Ectodermal cell (in vitro differentiated cells): Measurements from ENCODE around the gene INO80C. TPM values are rescaled to one million over a fixed set of nuclear protein-coding genes. Genes with fewer than 3 reads are reported as not detected.

Experiments used
- H3K27ac ChIP-seq: 2 replicates; pipeline ENCODE4 v1.7.0; 2013; ENCODE audit warnings: mild to moderate bottlenecking, low read depth, low read length; ENCODE audit not compliant: insufficient read depth, poor library complexity, severe bottlenecking
- H3K27me3 ChIP-seq: 2 replicates; pipeline ENCODE4 v1.7.0; 2013; ENCODE audit warnings: mild to moderate bottlenecking, low read length; ENCODE audit not compliant: insufficient read depth, control insufficient read depth, poor library complexity, severe bottlenecking
- H3K36me3 ChIP-seq: one replicate; pipeline ENCODE4 v1.7.0; 2013; ENCODE audit warnings: low read length; ENCODE audit not compliant: control insufficient read depth, insufficient read depth
- H3K4me1 ChIP-seq: one replicate; pipeline ENCODE4 v1.7.0; 2013; ENCODE audit warnings: low read length; ENCODE audit not compliant: control insufficient read depth, insufficient read depth
- H3K4me3 ChIP-seq: 2 replicates; pipeline ENCODE4 v1.7.0; 2013; ENCODE audit warnings: low read depth, low read length, control low read depth; ENCODE audit not compliant: insufficient read depth
- H3K9me3 ChIP-seq: 2 replicates; pipeline ENCODE4 v1.7.0; 2013; ENCODE audit warnings: mild to moderate bottlenecking, low read length, moderate library complexity; ENCODE audit not compliant: control insufficient read depth
- WGBS, 2 experiments: methylation state at CpG; one replicate each; pipeline ENCODE4 v1.1.7; 2013; ENCODE audit warnings: missing lambda C conversion rate in 2 of 2; 5-methylcytosine and 5-hydroxymethylcytosine counted together
- polyA plus RNA-seq, 4 experiments: library from polyadenylated mRNA; stranded (reverse); fragments of 50-300 nt; gene quantifications; one replicate each; pipeline ENCODE4 v1.2.3, GENCODE V29; 2013

The INO80C gene
- polyA plus RNA-seq (2013, experiment 1 of 4) = 35.6 TPM
- polyA plus RNA-seq (2013, experiment 2 of 4) = 39.5 TPM
- 27.8 TPM for polyA plus RNA-seq (2013, experiment 3 of 4)
- 33.0 TPM for polyA plus RNA-seq (2013, experiment 4 of 4)

DNA sequence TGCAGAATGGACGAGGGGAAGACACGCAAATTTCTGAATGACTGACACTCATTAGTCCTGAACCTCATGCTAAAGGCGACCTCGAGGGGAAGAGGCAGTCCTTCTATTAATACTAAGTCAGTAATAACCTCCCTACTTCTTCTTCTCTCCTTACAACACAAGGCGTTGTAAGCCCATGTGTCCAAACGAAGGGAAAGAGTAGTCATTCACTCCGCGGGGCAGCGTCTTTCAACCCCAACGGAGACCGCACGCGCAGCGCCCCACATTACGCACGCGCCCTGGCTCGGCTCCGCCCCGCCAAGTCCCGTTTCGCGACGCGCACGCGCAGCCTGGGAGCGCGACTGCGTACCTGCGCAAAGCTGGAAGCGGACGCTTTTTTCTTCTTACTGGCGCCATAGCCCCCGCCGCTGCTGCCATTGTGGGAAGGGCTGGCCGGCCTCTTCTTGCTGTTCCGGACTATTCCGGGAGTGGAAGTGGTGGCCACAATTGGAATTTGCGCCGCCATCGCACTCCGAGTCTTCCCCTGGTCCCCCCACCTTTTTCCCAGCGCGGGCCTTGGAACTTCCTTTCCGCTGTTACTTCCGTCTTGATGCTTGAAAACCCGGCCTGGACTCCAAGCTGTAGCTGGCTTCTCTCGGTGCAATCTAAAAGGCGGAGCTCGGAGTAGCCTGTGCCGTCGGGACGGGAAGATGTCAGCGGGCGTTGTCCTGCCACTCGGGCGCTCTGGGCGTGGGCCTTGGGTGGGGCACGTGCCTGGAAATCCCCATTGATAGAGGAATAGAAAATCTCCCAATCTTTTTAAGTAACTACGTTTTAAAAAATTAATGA is at the start of gene INO80C:
Gene INO80C (minus strand): TSS at position 591 of the 828 bp plus-strand sequence. CDS start 86 bp downstream, at position 505.
- Histone ChIP-seq H3K36me3 (no peaks in the 10 kb centered on the region), H3K4me3 (peak within 1 kb of the TSS; percentile 86), H3K27me3 (no peaks in the 10 kb centered on the region), H3K4me1 (peaks cover 8% of the 10 kb centered on the region), H3K9me3 (no peaks in the 10 kb centered on the region), H3K27ac (peak within 1 kb of the TSS; percentile 90)
- WGBS, 2 experiments = 1% methylated on average over 61 of the region's 61 CpGs

GRCh38 chr18:35547008-35547605 is 49.3 kb upstream of the INO80C start:
- H3K36me3 ChIP-seq = no peaks in the 10 kb centered on the region
- WGBS, 2 experiments = 91 to 94% methylated on average over 1 to 2 of the region's 2 CpGs
- H3K4me3 ChIP-seq = no peak overlapping the region
- no peaks in the 10 kb centered on the region for H3K4me1 ChIP-seq
- no peak overlapping the region for H3K27ac ChIP-seq
- no peaks in the 10 kb centered on the region for H3K9me3 ChIP-seq
- no peaks in the 10 kb centered on the region for H3K27me3 ChIP-seq

- H3K4me3 ChIP-seq = no peak overlapping the region
- H3K27me3 ChIP-seq = no peaks in the 10 kb centered on the region
- H3K4me1 ChIP-seq = no peaks in the 10 kb centered on the region
- H3K27ac ChIP-seq = no peak overlapping the region
- H3K9me3 ChIP-seq = no peaks in the 10 kb centered on the region
- no peaks in the 10 kb centered on the region for H3K36me3 ChIP-seq
Measured at GRCh38 chr18:35542356-35542755, 44.6 kb upstream of the INO80C start.

- 94 to 95% methylated on average over 1 of the region's 1 CpG for WGBS, 2 experiments
- no peak overlapping the region for H3K27ac ChIP-seq
- no peaks in the 10 kb centered on the region for H3K9me3 ChIP-seq
- no peaks in the 10 kb centered on the region for H3K4me1 ChIP-seq
- H3K27me3 ChIP-seq = no peaks in the 10 kb centered on the region
- no peaks in the 10 kb centered on the region for H3K36me3 ChIP-seq
- H3K4me3 ChIP-seq = no peak overlapping the region
Measured at GRCh38 chr18:35535297-35535696, 37.5 kb upstream of the INO80C start.

GRCh38 chr18:35533916-35534405 is 36.2 kb upstream of the INO80C start:
- H3K4me1 ChIP-seq = no peaks in the 10 kb centered on the region
- WGBS, 2 experiments = 94 to 100% methylated on average over 2 of the region's 2 CpGs

GRCh38 chr18:35528749-35529274 is 31.1 kb upstream of the INO80C start:
- no peaks in the 10 kb centered on the region for H3K9me3 ChIP-seq
- no peak overlapping the region for H3K27ac ChIP-seq
- H3K36me3 ChIP-seq = no peaks in the 10 kb centered on the region
- WGBS, 2 experiments = 63 to 83% methylated on average over 3 to 4 of the region's 4 CpGs
- H3K4me3 ChIP-seq = no peak overlapping the region
- H3K27me3 ChIP-seq = no peaks in the 10 kb centered on the region
- H3K4me1 ChIP-seq = peaks cover 7% of the 10 kb centered on the region

More at GRCh38 chr18:35533916-35534405, 36.2 kb upstream of the INO80C start:
- Histone ChIP-seq H3K9me3 (no peaks in the 10 kb centered on the region), H3K36me3 (no peaks in the 10 kb centered on the region), H3K27ac (no peak overlapping the region), H3K27me3 (no peaks in the 10 kb centered on the region), H3K4me3 (no peak overlapping the region)

DNA sequence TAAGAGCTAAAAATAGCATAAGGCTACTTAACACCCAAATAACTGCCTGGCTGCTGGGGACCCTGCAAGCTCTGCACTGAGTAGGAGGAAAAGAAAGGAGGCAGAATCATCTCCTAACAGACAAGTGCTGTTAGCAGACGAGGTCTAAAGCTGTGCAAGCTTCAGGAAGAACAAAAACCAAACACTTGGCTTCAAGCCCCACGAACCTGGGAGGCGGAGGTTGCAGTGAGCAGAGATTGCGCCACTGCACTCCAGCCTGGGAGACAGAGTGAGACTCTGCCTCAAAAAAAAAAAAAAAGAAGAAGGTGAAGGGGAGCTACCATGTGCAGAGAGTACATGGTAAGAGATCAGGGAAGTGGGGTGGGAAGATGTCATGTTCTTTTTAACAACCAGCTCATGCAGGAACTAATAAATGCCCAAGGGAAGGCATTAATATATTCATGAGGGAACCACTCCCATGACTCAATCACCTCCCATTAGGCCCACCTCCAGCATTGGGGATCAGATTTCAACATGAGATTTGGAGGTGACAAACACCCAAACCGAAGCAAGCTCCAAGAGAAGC is 28.8 kb upstream of the INO80C start:
- 57 to 59% methylated on average over 5 of the region's 5 CpGs for WGBS, 2 experiments
- no peak overlapping the region for H3K27ac ChIP-seq
- H3K36me3 ChIP-seq = no peaks in the 10 kb centered on the region
- no peaks in the 10 kb centered on the region for H3K9me3 ChIP-seq
- H3K4me3 ChIP-seq = no peak overlapping the region
- peaks cover 8% of the 10 kb centered on the region for H3K4me1 ChIP-seq
- no peaks in the 10 kb centered on the region for H3K27me3 ChIP-seq

GRCh38 chr18:35525795-35526494 is 28.2 kb upstream of the INO80C start:
- no peaks in the 10 kb centered on the region for H3K27me3 ChIP-seq
- no peaks in the 10 kb centered on the region for H3K36me3 ChIP-seq
- H3K4me1 ChIP-seq = peaks cover 8% of the 10 kb centered on the region
- H3K4me3 ChIP-seq = no peak overlapping the region
- H3K9me3 ChIP-seq = no peaks in the 10 kb centered on the region
- no peak overlapping the region for H3K27ac ChIP-seq
- 77 to 87% methylated on average over 8 to 9 of the region's 9 CpGs for WGBS, 2 experiments

DNA sequence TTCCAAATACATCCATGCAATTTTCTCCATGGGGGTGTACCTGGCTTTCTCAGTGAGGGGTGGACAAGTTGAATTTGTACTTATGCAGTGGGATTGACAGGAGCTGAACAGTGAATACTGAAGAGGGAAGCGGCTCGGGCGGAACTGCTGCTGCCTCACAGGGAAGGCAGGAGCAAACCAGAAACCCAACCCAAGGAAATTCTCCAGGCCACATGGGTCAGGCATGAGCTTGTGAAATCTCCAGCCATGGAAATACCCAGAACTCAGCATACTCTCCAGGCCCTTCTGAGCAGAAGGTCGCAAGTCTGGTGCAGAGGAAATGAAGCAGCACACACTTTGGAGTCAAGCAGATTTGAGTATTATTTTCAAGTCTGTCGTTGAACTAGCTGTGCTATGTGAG is 26.5 kb upstream of the INO80C start:
- no peak overlapping the region for H3K27ac ChIP-seq
- no peaks in the 10 kb centered on the region for H3K36me3 ChIP-seq
- 83 to 84% methylated on average over 5 of the region's 5 CpGs for WGBS, 2 experiments
- no peak overlapping the region for H3K4me3 ChIP-seq
- peaks cover 8% of the 10 kb centered on the region for H3K4me1 ChIP-seq
- H3K27me3 ChIP-seq = no peaks in the 10 kb centered on the region
- no peaks in the 10 kb centered on the region for H3K9me3 ChIP-seq
